Measurements from ENCODE around the gene ZFAND3. TPM values are rescaled to one million over a fixed set of nuclear protein-coding genes. Genes with fewer than 3 reads are reported as not detected.

Gene ZFAND3
- total RNA-seq, 1 experiment from 2014 or later: 75.0 TPM

DNA sequence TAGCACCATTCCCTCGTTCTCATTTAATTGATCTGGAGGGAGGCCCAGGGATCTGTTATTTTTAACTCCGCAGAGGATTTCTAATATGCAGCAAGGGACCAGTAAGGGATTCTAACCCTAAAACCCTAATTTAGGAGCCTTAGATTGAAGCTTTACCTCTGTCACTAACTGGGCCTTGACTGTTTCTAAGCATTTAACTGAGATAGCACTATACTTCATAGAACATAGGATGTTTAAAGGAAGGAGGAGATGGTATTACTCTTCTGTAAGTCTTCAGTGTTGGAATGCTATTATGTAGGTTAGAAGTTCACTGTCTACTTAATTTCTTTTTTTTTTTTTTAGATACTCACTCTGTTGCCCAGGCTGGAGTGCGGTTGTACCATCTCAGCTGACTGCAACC is 242.5 kb downstream of the ZFAND3 start:
- Mint-ChIP-seq H3K9me3 (ENCODE audit: low read depth, unreplicated experiment) (no peaks in the 10 kb centered on the region), H3K4me3 (ENCODE audit: low read depth, unreplicated experiment) (no peak overlapping the region), H3K27me3 (ENCODE audit: unreplicated experiment) (no peaks in the 10 kb centered on the region), H3K4me1 (ENCODE audit: low read depth, unreplicated experiment) (peaks cover 10% of the 10 kb centered on the region), H3K27ac (ENCODE audit: unreplicated experiment) (no peak overlapping the region), H3K36me3 (ENCODE audit: insufficient read depth, unreplicated experiment) (peaks cover 8% of the 10 kb centered on the region)
- TF ChIP-seq, protein P1, sequence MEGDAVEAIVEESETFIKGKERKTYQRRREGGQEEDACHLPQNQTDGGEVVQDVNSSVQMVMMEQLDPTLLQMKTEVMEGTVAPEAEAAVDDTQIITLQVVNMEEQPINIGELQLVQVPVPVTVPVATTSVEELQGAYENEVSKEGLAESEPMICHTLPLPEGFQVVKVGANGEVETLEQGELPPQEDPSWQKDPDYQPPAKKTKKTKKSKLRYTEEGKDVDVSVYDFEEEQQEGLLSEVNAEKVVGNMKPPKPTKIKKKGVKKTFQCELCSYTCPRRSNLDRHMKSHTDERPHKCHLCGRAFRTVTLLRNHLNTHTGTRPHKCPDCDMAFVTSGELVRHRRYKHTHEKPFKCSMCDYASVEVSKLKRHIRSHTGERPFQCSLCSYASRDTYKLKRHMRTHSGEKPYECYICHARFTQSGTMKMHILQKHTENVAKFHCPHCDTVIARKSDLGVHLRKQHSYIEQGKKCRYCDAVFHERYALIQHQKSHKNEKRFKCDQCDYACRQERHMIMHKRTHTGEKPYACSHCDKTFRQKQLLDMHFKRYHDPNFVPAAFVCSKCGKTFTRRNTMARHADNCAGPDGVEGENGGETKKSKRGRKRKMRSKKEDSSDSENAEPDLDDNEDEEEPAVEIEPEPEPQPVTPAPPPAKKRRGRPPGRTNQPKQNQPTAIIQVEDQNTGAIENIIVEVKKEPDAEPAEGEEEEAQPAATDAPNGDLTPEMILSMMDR (IDR thresholded peaks at IDR 0.05; ENCODE audit: unreplicated experiment): no peak
- CTCF ChIA-PET: no interaction called here
- no TSS peak for BruUV-seq (replicated peaks)
- intact Hi-C loops (cut with micrococcal nuclease; ENCODE audit: unreplicated experiment): no loop called here
- DNase-seq: no peak

DNA sequence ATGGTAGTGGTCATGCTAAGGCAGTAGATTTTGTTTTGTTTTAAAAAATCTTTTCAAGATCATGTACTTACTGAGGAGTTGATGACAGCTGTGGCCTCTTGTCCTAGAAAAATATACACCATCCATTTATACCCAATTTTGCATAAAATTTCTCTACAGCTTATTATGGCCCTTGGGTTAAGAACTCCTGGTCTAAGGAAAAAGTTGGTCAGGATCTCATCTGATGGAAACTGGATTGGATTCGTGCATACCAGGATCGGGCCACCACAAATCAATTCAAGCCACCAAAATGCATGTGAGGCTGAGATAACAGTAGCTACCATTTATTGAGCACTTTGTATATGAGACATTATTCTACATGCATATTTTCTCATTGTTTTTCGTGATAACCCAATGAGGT is 244.4 kb downstream of the ZFAND3 start:
- TF ChIP-seq, protein P1 (IDR thresholded peaks at IDR 0.05; ENCODE audit: unreplicated experiment): no peak
- no peaks in the 10 kb centered on the region for H3K27me3 Mint-ChIP-seq (ENCODE audit: unreplicated experiment)
- CTCF ChIA-PET: no interaction called here
- intact Hi-C loops (cut with micrococcal nuclease; ENCODE audit: unreplicated experiment): no loop called here
- peaks cover 8% of the 10 kb centered on the region for H3K36me3 Mint-ChIP-seq (ENCODE audit: insufficient read depth, unreplicated experiment)
- no peak overlapping the region for H3K27ac Mint-ChIP-seq (ENCODE audit: unreplicated experiment)
- DNase-seq: no peak
- no TSS peak for BruUV-seq (replicated peaks)
- H3K9me3 Mint-ChIP-seq (ENCODE audit: low read depth, unreplicated experiment): no peaks in the 10 kb centered on the region
- H3K4me1 Mint-ChIP-seq (ENCODE audit: low read depth, unreplicated experiment): no peaks in the 10 kb centered on the region
- H3K4me3 Mint-ChIP-seq (ENCODE audit: low read depth, unreplicated experiment): no peak overlapping the region

DNA sequence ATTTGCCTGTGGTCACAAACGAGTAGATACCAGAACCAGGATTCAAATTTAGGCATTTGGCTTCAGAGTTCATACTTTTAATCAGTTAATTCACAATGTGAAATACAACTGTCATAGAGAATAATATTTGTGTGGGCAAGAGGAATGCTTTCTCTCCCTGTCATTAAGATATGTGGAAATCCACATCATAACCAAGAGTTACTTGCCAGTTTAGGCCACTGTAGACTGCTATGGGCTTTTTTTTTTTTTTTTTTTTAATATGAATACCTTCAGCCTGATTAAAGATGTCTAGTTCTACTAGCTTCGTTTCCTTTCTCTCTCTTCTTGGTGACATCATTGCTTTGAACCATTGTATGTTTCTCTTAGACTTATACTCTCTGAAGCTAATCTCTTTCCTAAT is 244.9 kb downstream of the ZFAND3 start:
- Mint-ChIP-seq H3K36me3 (ENCODE audit: insufficient read depth, unreplicated experiment) (peaks cover 8% of the 10 kb centered on the region), H3K27ac (ENCODE audit: unreplicated experiment) (no peak overlapping the region), H3K9me3 (ENCODE audit: low read depth, unreplicated experiment) (no peaks in the 10 kb centered on the region), H3K4me1 (ENCODE audit: low read depth, unreplicated experiment) (no peaks in the 10 kb centered on the region), H3K4me3 (ENCODE audit: low read depth, unreplicated experiment) (no peak overlapping the region), H3K27me3 (ENCODE audit: unreplicated experiment) (no peaks in the 10 kb centered on the region)
- no TSS peak for BruUV-seq (replicated peaks)
- intact Hi-C loops (cut with micrococcal nuclease; ENCODE audit: unreplicated experiment): no loop called here
- CTCF ChIA-PET: no interaction called here
- no peak for DNase-seq
- TF ChIP-seq, protein P1 (IDR thresholded peaks at IDR 0.05; ENCODE audit: unreplicated experiment): no peak

DNA sequence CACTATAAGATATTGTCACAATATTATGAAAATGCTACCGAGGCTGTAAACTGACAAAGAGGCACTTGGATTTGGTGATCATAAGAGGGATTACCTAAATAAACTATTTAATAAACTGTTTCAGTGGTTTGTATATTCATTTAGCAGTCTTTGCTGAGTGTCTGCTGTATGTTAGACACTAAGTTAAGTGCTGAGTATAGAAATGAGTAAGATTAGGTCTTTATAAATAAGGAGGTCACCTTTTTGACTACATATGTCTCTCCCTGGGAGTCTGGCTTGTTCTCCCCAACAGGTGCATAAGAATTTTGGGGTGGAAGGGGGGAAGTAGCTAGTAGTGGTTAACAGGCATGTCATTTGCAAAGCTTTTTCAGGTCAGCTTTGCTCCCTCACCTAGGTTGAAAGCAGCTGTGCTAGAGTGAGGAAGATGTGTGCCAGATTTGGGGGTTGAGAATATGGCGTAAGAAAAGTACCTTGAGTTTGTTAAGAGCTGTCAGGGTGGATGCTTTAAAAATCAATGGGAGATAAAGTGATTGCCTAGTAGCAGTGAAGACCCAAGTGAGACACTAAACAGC is 246.3 kb downstream of the ZFAND3 start:
- Mint-ChIP-seq H3K27me3 (ENCODE audit: unreplicated experiment) (no peaks in the 10 kb centered on the region), H3K4me3 (ENCODE audit: low read depth, unreplicated experiment) (no peak overlapping the region), H3K9me3 (ENCODE audit: low read depth, unreplicated experiment) (no peaks in the 10 kb centered on the region), H3K27ac (ENCODE audit: unreplicated experiment) (no peak overlapping the region), H3K36me3 (ENCODE audit: insufficient read depth, unreplicated experiment) (peaks cover 8% of the 10 kb centered on the region), H3K4me1 (ENCODE audit: low read depth, unreplicated experiment) (no peaks in the 10 kb centered on the region)
- TF ChIP-seq, protein P1 (IDR thresholded peaks at IDR 0.05; ENCODE audit: unreplicated experiment): no peak
- CTCF ChIA-PET: interaction anchor here (1.1 kb wide), 1 partner anchor 443 kb away, joined by 3 read pairs; no protein-coding TSS in a partner anchor
- no peak for DNase-seq
- intact Hi-C loops (cut with micrococcal nuclease; ENCODE audit: unreplicated experiment): no loop called here
- BruUV-seq (replicated peaks): no TSS peak

All from Calu3 (cell line).